SK-N-SH (cell line): ENCODE measurements around the gene COL26A1.

Source experiments
- CHD2 ChIP-seq: fragments of 150-350 bp; IDR thresholded peaks from 2 replicates; pipeline ENCODE4 v1.6.1; 2018; ENCODE audit warnings: low read length; ENCODE audit not compliant: partially characterized antibody
- CTCF ChIP-seq: fragments of 200-600 bp; sonication (generic); IDR thresholded peaks from 2 replicates; pipeline ENCODE4 v1.6.1; 2017; ENCODE audit warnings: antibody characterized with exemption, mild to moderate bottlenecking, moderate library complexity
- EP300 ChIP-seq, 2 experiments: IDR thresholded peaks; 2 replicates each; pipeline versions ENCODE4 v1.4.0 to v1.6.1; 2012; ENCODE audit warnings: borderline replicate concordance in 1 of 2, low read depth in 1 of 2, low read length in 1 of 2
- EZH2phosphoT487 ChIP-seq: fragments of 200-600 bp; sonication (generic); IDR thresholded peaks from 2 replicates; pipeline ENCODE4 v1.6.1; 2017; ENCODE audit warnings: low read depth, mixed run types, mild to moderate bottlenecking, antibody characterized with exemption, moderate library complexity, borderline replicate concordance
- FOXM1 ChIP-seq: IDR thresholded peaks from 2 replicates; pipeline ENCODE4 v1.4.0; 2012; ENCODE audit warnings: low read depth, mild to moderate bottlenecking
- JUND ChIP-seq: IDR thresholded peaks from 2 replicates; pipeline ENCODE4 v1.4.0; 2012
- POLR2AphosphoS5 ChIP-seq: IDR thresholded peaks from 2 replicates; pipeline ENCODE4 v1.6.1; 2012; ENCODE audit warnings: low read depth, low read length
- RXRA ChIP-seq: IDR thresholded peaks from 2 replicates; pipeline ENCODE4 v1.4.0; 2012; ENCODE audit warnings: low read depth, mild to moderate bottlenecking, borderline replicate concordance
- SIN3A ChIP-seq: IDR thresholded peaks from 2 replicates; pipeline ENCODE4 v1.6.1; 2012; ENCODE audit warnings: low read depth, mild to moderate bottlenecking, low read length, moderate library complexity, borderline replicate concordance
- SMC3 ChIP-seq: IDR thresholded peaks from 2 replicates; pipeline ENCODE4 v1.6.1; 2012; ENCODE audit warnings: low read depth, low read length, improper control_type of control experiment

GRCh38 chr7:101386177-101386557 lies 23.5 kb downstream of the COL26A1 start:
- no peak for TF ChIP-seq SMC3
- TF ChIP-seq CTCF: no peak
- no peak for TF ChIP-seq EP300 (IDR thresholded peaks at IDR 0.05; ENCODE audit: borderline replicate concordance in 1 of 2, low read depth in 1 of 2, low read length in 1 of 2)
- no peak for TF ChIP-seq SIN3A
- no peak for TF ChIP-seq EZH2phosphoT487
- TF ChIP-seq POLR2AphosphoS5: no peak
- TF ChIP-seq JUND: no peak
- no peak for TF ChIP-seq CHD2
- TF ChIP-seq FOXM1: no peak
- no peak for TF ChIP-seq RXRA
